Neural progenitor cell (in vitro differentiated cells): ENCODE results near the gene NCAPD3.

Experiments
- EZH2 ChIP-seq: fragments of 200-600 bp; sonication (generic); IDR thresholded peaks from 2 replicates; pipeline ENCODE4 v1.6.1; 2017; ENCODE audit warnings: antibody characterized with exemption, mild to moderate bottlenecking, moderate library complexity
- TF ChIP-seq, protein P1 (sequence below): fragments of 200-600 bp; sonication (generic); IDR thresholded peaks from 2 replicates; pipeline ENCODE4 v1.5.1; 2017; ENCODE audit warnings: antibody characterized with exemption, mild to moderate bottlenecking

DNA sequence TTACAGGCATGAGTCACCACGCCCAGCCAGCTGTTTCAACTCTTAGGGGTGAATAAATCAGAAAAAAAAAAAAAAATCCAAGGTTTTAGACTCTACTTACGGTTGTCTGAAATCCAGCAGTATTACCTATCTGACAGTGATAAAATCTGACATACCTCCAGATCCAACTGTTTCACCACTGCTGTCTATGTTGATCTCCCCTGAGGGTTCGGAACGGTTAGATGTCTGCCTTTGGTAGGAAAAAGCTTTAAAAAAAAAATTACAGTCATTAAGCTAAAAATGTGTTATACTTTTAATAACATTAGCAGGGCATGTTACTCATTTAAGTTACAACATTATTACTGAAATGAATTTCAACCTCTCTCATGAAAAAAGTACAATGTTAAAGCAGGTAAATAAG lies 21.1 kb downstream of the NCAPD3 start:
- TF ChIP-seq, protein P1, sequence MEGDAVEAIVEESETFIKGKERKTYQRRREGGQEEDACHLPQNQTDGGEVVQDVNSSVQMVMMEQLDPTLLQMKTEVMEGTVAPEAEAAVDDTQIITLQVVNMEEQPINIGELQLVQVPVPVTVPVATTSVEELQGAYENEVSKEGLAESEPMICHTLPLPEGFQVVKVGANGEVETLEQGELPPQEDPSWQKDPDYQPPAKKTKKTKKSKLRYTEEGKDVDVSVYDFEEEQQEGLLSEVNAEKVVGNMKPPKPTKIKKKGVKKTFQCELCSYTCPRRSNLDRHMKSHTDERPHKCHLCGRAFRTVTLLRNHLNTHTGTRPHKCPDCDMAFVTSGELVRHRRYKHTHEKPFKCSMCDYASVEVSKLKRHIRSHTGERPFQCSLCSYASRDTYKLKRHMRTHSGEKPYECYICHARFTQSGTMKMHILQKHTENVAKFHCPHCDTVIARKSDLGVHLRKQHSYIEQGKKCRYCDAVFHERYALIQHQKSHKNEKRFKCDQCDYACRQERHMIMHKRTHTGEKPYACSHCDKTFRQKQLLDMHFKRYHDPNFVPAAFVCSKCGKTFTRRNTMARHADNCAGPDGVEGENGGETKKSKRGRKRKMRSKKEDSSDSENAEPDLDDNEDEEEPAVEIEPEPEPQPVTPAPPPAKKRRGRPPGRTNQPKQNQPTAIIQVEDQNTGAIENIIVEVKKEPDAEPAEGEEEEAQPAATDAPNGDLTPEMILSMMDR, result no peak
- no peak for TF ChIP-seq EZH2
